HepG2 (cell line): ENCODE measurements around the gene PDIK1L. TPM values are rescaled to one million over a fixed set of nuclear protein-coding genes. Genes with fewer than 3 reads are reported as not detected.
A peak's percentile ranks its signal among the peaks of the same experiment; 100 is the strongest.

Experiments used
- BCL6 ChIP-seq: IDR thresholded peaks from 2 replicates; pipeline ENCODE4 v1.6.1; 2016; ENCODE audit warnings: missing genetic modification reagents, missing compliant biosample characterization
- CHD2 ChIP-seq: IDR thresholded peaks from 2 replicates; pipeline ENCODE4 v1.6.1; 2011; ENCODE audit warnings: low read depth, low read length, improper control_type of control experiment
- GABPB1 ChIP-seq: IDR thresholded peaks from 2 replicates; pipeline ENCODE4 v1.6.1; 2016; ENCODE audit warnings: mild to moderate bottlenecking, missing genetic modification reagents, moderate library complexity, missing compliant biosample characterization
- MTA3 ChIP-seq: sonication (generic); formaldehyde crosslinking; IDR thresholded peaks from 2 replicates; pipeline ENCODE4 v1.4.0; 2020; ENCODE audit warnings: missing genetic modification reagents
- MYPOP ChIP-seq: sonication (generic); formaldehyde crosslinking; IDR thresholded peaks from 2 replicates; pipeline ENCODE4 v1.8.1; 2023; ENCODE audit warnings: mild to moderate bottlenecking, moderate library complexity, missing genetic modification reagents
- NFKB2 ChIP-seq: sonication (generic); formaldehyde crosslinking; IDR thresholded peaks from 2 replicates; pipeline ENCODE4 v1.4.0; 2020; ENCODE audit warnings: missing genetic modification reagents, borderline replicate concordance
- NRL ChIP-seq: sonication (generic); formaldehyde crosslinking; IDR thresholded peaks from 2 replicates; pipeline ENCODE4 v1.5.0; 2020; ENCODE audit warnings: missing genetic modification reagents, mild to moderate bottlenecking, moderate library complexity, borderline replicate concordance
- PHF8 ChIP-seq: sonication (generic); formaldehyde crosslinking; IDR thresholded peaks from 2 replicates; pipeline ENCODE4 v1.5.0; 2020; ENCODE audit warnings: missing genetic modification reagents
- PITX1 ChIP-seq: sonication (generic); formaldehyde crosslinking; IDR thresholded peaks from 2 replicates; pipeline ENCODE4 v1.5.1; 2020; ENCODE audit warnings: mild to moderate bottlenecking, missing genetic modification reagents
- RAD21 ChIP-seq: fragments of 450-650 bp; formaldehyde crosslinking; IDR thresholded peaks from 2 replicates; pipeline ENCODE4 v1.5.0; 2020; ENCODE audit warnings: mild to moderate bottlenecking
- SAP130 ChIP-seq: IDR thresholded peaks from 2 replicates; pipeline ENCODE4 v1.6.1; 2016; ENCODE audit warnings: low read depth
- SOX6 ChIP-seq, 2 experiments: fragments of 450-650 bp in 1 of 2; sonication (generic) in 1 of 2; formaldehyde crosslinking in 1 of 2; IDR thresholded peaks; 2 replicates each; pipeline versions ENCODE4 v1.4.0 to v1.6.1; 2017 to 2020; ENCODE audit warnings: antibody characterized with exemption in 1 of 2, mild to moderate bottlenecking in 1 of 2, missing genetic modification reagents in 1 of 2
- TFDP2 ChIP-seq: sonication (generic); formaldehyde crosslinking; IDR thresholded peaks from 2 replicates; pipeline ENCODE4 v1.4.0; 2020; ENCODE audit warnings: missing genetic modification reagents
- UBTF ChIP-seq: sonication (generic); formaldehyde crosslinking; IDR thresholded peaks from 2 replicates; pipeline ENCODE4 v1.4.0; 2020; ENCODE audit warnings: mild to moderate bottlenecking, missing genetic modification reagents
- ZBTB7B ChIP-seq: sonication (generic); formaldehyde crosslinking; IDR thresholded peaks from 2 replicates; pipeline ENCODE4 v1.4.0; 2020; ENCODE audit warnings: missing genetic modification reagents
- ZNF143 ChIP-seq: sonication (generic); formaldehyde crosslinking; IDR thresholded peaks from 2 replicates; pipeline ENCODE4 v1.4.0; 2020; ENCODE audit warnings: missing genetic modification reagents
- ZNF292 ChIP-seq: sonication (generic); formaldehyde crosslinking; IDR thresholded peaks from 2 replicates; pipeline ENCODE4 v1.8.1; 2022; ENCODE audit warnings: mild to moderate bottlenecking, low read depth, missing genetic modification reagents, borderline replicate concordance
- ZNF589 ChIP-seq: sonication (generic); formaldehyde crosslinking; conservative IDR thresholded peaks from 2 replicates; pipeline ENCODE4 v1.8.0; 2022; ENCODE audit warnings: mild to moderate bottlenecking, moderate library complexity, missing genetic modification reagents
- ZNF691 ChIP-seq: sonication (generic); formaldehyde crosslinking; IDR thresholded peaks from 2 replicates; pipeline ENCODE4 v1.4.0; 2020; ENCODE audit warnings: missing genetic modification reagents, low read depth, mild to moderate bottlenecking, borderline replicate concordance
- ZNF746 ChIP-seq: sonication (generic); formaldehyde crosslinking; IDR thresholded peaks from 2 replicates; pipeline ENCODE4 v1.8.0; 2022; ENCODE audit warnings: mild to moderate bottlenecking, missing genetic modification reagents
- ZNF776 ChIP-seq: sonication (generic); formaldehyde crosslinking; IDR thresholded peaks from 2 replicates; pipeline ENCODE4 v1.4.0; 2020; ENCODE audit warnings: mild to moderate bottlenecking, missing genetic modification reagents
- ZNF800 ChIP-seq: sonication (generic); formaldehyde crosslinking; IDR thresholded peaks from 2 replicates; pipeline ENCODE4 v1.4.0; 2020; ENCODE audit warnings: missing genetic modification reagents
- polyA plus RNA-seq, 8 experiments: library from polyadenylated mRNA; depleted of rRNA in 3 of 8; stranded (reverse) in 7 of 8; unstranded in 1 of 8; fragments of >200 nt; fragmentation: Illumina TruSeq in 4 of 8; extraction: Trizol in 4 of 8; gene quantifications; 2 replicates each; pipeline versions ENCODE4 v1.2.1 to v1.2.3, GENCODE V29; 2011 to 2016; ENCODE audit warnings: low read depth in 4 of 8, missing spikeins in 1 of 8, mixed read lengths in 1 of 8; ENCODE audit not compliant: insufficient read depth in 1 of 8
- total RNA-seq, 5 experiments: library from RNA; depleted of rRNA; stranded (reverse); fragments of >200 nt; fragmentation: Illumina TruSeq; extraction: Trizol; gene quantifications; 2 replicates each; pipeline ENCODE4 v1.2.3, GENCODE V29; 2016; ENCODE audit warnings: low read depth in 1 of 5

The PDIK1L gene
- total and polyA plus RNA-seq, 2 of the 13 experiments (the other 11 are each of a cell fraction or from before 2014, with no cell fraction given): 1.9 to 4.6 TPM

- TF ChIP-seq GABPB1: peak; percentile 81
- TF ChIP-seq BCL6 (CRISPR knock-in tag): no peak
- no peak for TF ChIP-seq CHD2
- no peak for TF ChIP-seq ZNF746 (CRISPR knock-in tag)
- peak; percentile 88 for TF ChIP-seq ZNF800 (CRISPR knock-in tag)
- TF ChIP-seq SAP130 (CRISPR knock-in tag): 0 out of 2 replicates have a peak, but pooled peaks have one; percentile 16
- TF ChIP-seq PHF8 (CRISPR knock-in tag): no peak; the same call in none of the 2 replicates
- peak; percentile 39; the same call in 1 of the 2 replicates for TF ChIP-seq ZNF143 (CRISPR knock-in tag)
- TF ChIP-seq ZBTB7B (CRISPR knock-in tag): no peak
- no peak for TF ChIP-seq ZNF292 (CRISPR knock-in tag)
- TF ChIP-seq SOX6 (IDR thresholded peaks at IDR 0.05): no peak
- TF ChIP-seq SOX6 (CRISPR knock-in tag; IDR thresholded peaks at IDR 0.05): 0 out of 2 replicates have a peak, but pooled peaks have one; percentile 18
- 0 out of 2 replicates have a peak, but pooled peaks have one; percentile 57 for TF ChIP-seq MYPOP (CRISPR knock-in tag)
- TF ChIP-seq RAD21: 0 out of 2 replicates have a peak, but pooled peaks have one; percentile 34
- TF ChIP-seq ZNF776 (CRISPR knock-in tag): peak; percentile 68; the same call in 1 of the 2 replicates
- TF ChIP-seq PITX1 (CRISPR knock-in tag): 0 out of 2 replicates have a peak, but pooled peaks have one; percentile 13
- TF ChIP-seq MTA3: no peak
- 0 out of 2 replicates have a peak, but pooled peaks have one; percentile 14 for TF ChIP-seq ZNF589 (CRISPR knock-in tag)
- peak; percentile 78 for TF ChIP-seq TFDP2 (CRISPR knock-in tag)
- TF ChIP-seq ZNF691: no peak
- TF ChIP-seq NFKB2 (CRISPR knock-in tag): peak; percentile 39; the same call in 1 of the 2 replicates
- 0 out of 2 replicates have a peak, but pooled peaks have one; percentile 54 for TF ChIP-seq NRL (CRISPR knock-in tag)
- TF ChIP-seq UBTF (CRISPR knock-in tag): peak; percentile 88
These were observed 50.0 kb downstream of the PDIK1L start (continued) for GRCh38 chr1:26161415-26162219.
